Activated CD4-positive, alpha-beta T cell treated with anti-CD3 and anti-CD28 coated beads, Interleukin-2, amount 50 U/mL, for 48 hours (primary cell): ENCODE results near the gene LBX2.
A peak's percentile ranks its signal among the peaks of the same experiment; 100 is the strongest.
"Not testable (repeated sequence)": the region's sequence is repeated elsewhere in the genome, so short reads cannot be mapped to it uniquely, and the experiment has no call there.

Source experiments
- DNase-seq, 2 experiments: peaks; one replicate each; pipeline ENCODE4 v3.0.0-alpha.2; 2020

Gene LBX2

GRCh38 chr2:74503506-74504475 is 4.4 kb upstream of the LBX2 start:
- DNase-seq, result no peak

- peak; percentile 59 to 69 for DNase-seq
Observed at GRCh38 chr2:74502720-74503505, 3.5 kb upstream of the LBX2 start.

- DNase-seq, result no peak
Observed at GRCh38 chr2:74502147-74502719, 2.8 kb upstream of the LBX2 start.

DNA sequence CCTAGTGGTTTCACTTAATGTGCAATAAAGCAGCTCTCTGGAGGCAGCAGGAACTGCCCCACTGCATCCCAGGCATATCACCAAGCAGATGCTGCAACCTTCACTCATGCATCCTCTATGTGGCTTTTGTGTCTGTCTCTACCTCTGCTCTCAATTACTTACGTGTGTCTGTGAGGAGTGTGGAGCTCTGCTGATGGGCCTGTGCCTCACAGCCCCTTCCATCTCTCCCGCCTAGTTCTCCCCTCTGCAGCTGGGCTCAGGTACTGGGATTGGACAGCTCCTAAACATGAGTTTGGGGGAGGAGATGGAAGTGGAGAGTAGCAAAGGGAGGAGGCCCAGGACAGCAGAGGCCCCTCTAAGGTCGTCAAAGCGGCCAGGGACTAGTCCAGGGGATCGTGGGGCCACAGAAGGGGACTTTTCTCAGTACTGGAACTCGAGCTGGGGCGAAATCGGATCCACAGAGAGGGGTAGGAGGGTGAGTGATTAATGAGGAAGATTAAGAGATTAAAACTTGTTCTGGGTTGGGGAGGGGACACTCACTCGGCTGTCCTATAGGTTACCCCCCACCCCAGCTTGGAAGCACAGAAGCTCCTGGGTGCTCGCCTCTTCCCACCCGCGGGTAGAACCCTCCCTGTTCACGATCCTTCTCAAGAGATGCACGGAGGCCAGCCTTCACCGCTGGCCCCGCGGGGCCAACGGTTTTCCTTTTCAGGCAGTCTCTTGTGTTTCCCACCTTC is 2.1 kb upstream of the LBX2 start:
- no peak for DNase-seq

DNA sequence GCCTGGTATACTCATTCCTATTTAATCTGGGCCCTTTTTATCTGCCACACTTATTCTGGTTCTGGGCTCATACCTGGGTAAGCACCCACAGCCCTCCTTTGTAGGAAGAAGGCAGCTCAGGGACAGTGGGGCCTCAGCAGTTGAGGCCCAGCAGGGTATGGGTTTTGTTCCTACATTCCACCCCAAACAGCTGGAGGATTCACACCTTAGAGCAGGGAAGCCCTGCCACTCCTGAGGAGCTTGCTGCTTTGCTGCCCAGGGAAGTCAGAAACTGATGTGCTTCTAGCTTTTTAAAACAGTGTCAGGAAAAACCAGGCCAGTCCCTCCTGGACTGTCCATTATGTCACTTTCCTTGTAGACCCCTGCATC is 1.2 kb upstream of the LBX2 start:
- DNase-seq, result no peak

DNA sequence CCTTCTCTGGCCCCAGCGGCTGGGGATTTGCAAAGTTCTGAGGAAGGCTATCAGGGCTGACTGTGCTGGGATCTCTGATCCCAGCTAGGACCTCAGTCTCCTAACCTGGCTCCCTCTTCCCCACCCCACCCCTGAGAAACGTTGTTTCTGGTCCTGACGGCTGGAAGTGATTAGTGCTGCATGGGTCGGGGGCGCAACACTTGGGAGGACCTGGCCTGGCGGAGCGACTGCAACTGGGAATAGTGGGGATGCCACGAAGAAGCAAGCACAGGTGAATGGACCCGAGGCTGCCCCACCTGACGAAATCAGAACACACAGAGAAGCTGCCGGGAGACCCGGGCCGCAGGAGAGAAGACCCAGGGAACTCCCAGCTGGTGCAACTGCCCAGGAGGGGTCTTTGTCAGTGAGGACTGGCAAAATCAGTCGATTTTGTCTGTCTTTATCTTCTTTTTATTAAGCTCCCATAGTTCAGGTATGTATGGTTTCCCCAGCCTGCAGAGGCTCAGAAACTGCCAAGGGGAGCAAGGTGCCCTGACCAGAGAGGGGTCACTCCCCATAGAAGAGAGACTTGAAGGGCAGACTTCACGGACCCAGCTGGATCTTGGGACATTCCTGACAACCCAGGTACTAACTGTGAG is 656 bp upstream of the LBX2 start:
- DNase-seq, result no peak

DNA sequence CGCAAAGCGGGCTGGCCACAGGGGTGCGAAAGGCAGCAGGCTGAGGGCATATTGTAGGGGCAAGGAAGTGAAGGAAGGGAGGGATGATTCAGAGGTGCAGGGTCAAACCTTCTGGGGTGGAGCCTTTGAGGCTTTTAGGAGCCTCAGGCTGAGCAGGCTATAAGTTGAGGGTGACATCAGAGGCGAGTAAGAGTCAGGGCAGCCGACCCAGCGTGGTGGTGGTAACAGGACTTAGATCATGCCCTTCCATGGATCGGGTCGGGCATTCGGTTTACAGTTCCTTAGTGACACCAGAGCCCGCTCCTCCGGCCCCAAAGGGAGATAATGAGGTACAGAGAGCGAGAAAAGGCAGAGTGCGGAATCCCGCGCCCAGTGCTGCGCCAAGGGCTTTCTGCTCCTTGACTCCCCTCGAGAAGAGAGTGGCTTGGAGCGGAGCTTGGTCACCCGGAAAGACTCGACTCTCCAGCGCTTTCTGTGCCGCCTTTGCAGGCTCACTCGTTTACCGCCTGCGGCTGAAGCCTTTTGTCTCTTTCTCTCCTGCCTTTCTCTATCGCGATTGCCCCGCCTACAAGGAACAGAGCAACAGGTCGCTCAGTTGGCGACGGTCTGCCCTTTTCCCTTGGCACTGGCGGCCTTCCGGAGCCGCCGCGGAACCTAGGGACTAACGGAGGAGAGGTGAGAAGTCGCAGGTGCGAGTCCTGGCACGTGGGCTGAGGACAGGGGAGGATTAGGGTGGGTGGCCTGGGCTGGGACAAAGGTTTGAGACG is 720 bp downstream of the LBX2 start:
- DNase-seq, result peak; percentile 43 to 51

DNA sequence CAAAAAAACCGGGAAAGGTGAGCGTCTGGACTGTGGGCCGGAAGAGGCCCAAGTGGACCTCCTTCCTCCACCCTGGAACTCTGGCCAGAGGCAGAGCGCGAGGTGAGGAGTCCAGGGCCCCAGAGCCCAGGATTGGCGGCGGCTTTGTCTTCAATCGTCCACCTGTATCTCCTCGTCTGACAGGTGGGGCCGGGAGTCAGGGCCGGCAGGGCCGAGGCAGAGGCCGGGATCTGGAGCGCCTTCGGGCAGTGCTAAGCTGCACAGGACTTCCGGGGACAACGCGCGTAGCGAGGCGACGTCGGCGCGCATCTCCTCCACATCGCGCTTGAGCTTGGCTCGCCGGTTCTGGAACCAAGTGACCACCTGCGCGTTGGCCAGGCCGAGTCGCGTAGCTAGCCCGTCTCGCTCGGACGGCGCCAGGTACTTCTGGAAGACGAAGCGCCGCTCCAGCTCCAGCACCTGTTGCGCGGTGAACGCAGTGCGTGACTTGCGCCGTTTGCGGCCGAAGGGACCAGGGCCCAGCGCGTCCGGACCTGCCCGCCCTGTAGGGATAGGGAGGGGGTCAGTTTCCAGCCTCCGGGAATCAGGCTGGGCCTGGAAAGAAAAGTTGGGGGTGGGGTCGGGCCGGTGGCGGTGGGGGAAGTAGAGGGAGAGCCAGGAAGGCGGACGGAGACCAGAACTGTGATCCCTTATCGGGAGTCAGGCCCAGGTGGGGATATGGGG is 1.5 kb downstream of the LBX2 start:
- DNase-seq, result peak; percentile 30 to 53

GRCh38 chr2:74496997-74497776 is 2.2 kb downstream of the LBX2 start:
- DNase-seq, result no peak

GRCh38 chr2:74495440-74495839 is 4.0 kb downstream of the LBX2 start:
- no peak for DNase-seq

DNA sequence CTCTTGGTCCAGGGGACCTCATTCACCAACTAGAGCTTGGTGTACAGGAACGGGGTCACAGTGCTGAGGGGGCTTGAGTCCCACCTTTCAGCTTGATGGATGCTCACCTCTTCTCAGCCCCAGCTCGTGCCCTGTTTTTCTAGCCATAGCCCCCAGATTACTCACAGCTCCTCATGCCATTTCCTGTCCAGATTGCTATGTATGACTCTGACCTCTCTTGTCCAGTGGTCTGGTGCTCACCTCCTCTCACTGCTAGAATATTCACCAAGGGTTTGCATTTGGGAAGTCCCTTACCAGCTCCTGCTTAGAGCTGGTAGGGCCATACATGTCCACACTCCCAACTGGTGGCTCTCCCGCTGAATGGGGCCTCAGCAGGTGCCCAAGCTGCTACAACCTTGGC is 5.9 kb downstream of the LBX2 start:
- DNase-seq, result no peak

DNA sequence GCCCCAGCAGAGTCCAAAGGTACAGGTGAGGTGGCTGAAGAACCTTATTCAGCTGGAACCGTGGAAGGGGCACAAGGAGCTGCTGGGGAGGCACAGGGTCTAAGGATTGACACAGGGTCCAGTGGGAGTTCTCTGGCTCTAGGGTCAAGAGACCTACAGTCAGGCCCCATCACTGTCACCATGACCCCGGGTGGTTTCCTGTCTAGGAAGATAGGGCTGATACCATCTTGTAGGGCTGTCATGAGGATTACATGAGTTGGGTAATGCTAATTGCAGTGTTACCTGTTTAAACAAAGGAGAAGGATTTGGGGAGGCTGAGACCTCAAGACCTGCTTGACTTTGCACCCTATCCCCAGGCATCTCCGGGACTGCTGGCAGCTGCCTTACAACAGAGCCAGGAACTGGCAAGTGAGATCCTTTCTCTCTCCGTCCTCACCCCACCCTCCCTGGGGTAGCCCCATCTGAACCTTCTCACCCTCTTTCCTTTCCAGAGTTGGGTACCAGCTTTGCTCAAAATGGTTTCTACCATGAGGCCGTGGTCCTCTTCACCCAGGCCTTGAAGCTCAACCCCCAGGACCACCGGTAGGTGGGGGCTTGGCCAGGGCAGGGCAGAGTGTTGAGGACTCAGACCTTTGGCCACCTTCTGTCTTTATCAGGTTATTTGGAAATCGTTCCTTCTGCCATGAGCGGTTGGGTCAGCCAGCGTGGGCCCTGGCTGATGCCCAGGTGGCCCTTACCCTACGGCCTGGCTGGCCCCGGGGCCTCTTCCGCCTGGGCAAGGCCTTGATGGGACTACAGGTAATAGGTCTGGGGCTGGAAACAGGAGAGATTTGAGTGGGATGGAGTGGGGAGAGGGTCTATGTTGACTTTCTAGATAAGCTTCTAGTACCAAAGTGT is 7.5 kb downstream of the LBX2 start:
- DNase-seq, result no peak

DNA sequence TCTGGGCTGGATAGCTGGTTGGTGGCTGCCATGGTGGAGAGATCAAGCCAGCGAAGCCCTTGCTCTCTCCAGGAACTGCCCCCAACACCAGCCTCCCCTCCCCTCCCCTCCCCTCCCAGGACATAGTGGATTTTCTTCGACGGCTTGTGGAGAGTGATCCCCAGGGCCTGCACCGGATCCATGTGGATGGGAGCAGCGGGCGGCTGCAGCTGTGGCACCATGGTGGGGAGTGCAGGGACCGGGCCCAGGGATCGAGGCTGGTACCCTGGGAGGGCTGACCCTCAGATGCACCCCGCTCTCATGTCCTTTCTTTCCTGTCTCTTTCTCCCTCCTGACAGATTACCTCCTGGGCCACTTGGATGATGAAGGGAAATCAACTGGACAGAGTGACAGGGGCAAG is 9.5 kb downstream of the LBX2 start:
- no peak for DNase-seq

DNA sequence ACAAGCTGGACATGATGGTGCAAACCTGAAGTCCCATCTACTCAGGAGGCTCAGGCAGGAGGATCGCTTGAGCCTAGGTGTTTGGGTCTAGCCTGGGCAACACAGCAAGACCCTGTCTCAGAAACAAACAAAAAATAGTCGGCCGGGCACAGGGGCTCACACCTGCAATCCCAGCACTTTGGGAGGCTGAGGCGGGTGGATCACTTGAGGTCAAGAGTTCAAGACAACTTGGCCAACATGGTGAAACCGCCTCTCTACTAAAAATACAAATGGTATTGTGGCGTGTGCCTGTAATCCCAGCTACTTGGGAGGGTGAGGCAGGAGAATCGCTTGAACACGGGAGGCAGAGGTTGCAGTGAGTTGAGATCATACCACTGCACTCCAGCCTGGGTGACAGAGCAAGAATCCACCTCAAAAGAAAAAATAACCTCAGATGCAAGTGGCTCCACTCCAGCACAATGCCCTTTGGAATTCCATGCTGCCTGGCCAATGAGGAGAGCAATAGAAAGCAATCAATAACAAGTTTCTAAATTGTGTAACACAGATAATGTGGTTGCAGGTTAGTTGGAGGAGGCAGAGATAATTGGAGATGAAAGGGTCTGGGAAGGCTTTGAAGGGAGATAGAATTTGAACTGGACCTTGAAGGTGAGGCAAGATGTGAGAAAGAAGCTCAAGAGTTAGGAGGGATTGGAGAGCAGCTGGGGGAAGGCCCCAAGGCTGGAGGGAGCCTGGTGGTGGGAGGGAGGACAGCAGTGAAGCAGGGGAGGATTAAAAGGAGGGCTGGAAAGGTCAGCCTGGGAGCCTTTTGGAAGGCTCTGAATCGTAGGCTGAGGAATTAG is 10.5 kb downstream of the LBX2 start:
- no peak for DNase-seq

DNA sequence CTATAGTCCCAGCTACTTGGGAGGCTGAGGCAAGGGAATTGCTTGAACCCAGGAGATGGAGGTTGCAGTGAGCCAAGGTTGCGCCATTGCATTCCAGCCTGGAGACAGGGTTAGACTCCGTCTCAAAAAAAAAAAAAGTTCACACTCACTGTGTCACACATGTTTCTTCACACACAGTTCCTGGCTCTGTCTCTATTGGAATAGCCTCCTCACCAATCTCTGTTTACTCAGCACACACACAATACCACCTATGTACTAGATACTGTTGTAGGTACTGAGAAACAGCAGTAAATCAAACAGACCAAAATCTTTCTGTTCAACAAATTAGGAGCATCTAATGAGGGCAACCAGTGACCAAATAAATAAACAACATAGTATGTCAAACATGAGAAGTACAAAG is 13.3 kb downstream of the LBX2 start:
- DNase-seq, result no peak

- DNase-seq, result not testable (repeated sequence)
Observed at GRCh38 chr2:74483675-74484164, 15.7 kb downstream of the LBX2 start.

GRCh38 chr2:74482801-74483674 is 16.4 kb downstream of the LBX2 start, which contains the start of the genes CCDC142 and TTC31:
CCDC142 (minus strand) TSS chr2:74482998; CDS start chr2:74482837, 161 bp downstream.
TTC31 (plus strand) TSS chr2:74483081; CDS start chr2:74483096, 15 bp downstream.
- DNase-seq, result peak; percentile 94 to 97
